Effector memory CD8-positive, alpha-beta T cell (primary cell): ENCODE data around the gene ZDHHC6.
A peak's percentile ranks its signal among the peaks of the same experiment; 100 is the strongest.
"Not testable (repeated sequence)": the region's sequence is repeated elsewhere in the genome, so short reads cannot be mapped to it uniquely, and the experiment has no call there.

Source experiments
- ATAC-seq: fragments of 150-1000 bp; cut with Tn5 transposase; replicated peaks from 2 replicates; pipeline ENCODE4 v1.10.0; 2021; ENCODE audit warnings: mild to moderate bottlenecking, moderate library complexity
- DNase-seq, 3 experiments: peaks; one replicate each; pipeline ENCODE4 v3.0.0; 2021
- H3K27ac Mint-ChIP-seq, 2 donors: one replicate each; pipeline ENCODE4 v1.8.0; 2022; ENCODE audit warnings: mild to moderate bottlenecking in 2 of 2, mixed read lengths in 2 of 2, moderate library complexity in 2 of 2
- H3K27me3 Mint-ChIP-seq, 2 donors: one replicate each; pipeline ENCODE4 v1.8.0; 2022; ENCODE audit warnings: mixed read lengths in 2 of 2
- H3K36me3 Mint-ChIP-seq: one replicate; pipeline ENCODE4 v1.8.0; 2022; ENCODE audit warnings: mild to moderate bottlenecking, moderate library complexity, mixed read lengths; ENCODE audit not compliant: insufficient read depth
- H3K4me1 Mint-ChIP-seq, 2 donors: one replicate each; pipeline ENCODE4 v1.8.0; 2022; ENCODE audit warnings: low read depth in 2 of 2, mixed read lengths in 2 of 2
- H3K4me3 Mint-ChIP-seq, 2 donors: one replicate each; pipeline ENCODE4 v1.8.0; 2022; ENCODE audit warnings: mild to moderate bottlenecking in 2 of 2, mixed read lengths in 2 of 2, moderate library complexity in 2 of 2
- H3K9me3 Mint-ChIP-seq, 2 donors: one replicate each; pipeline ENCODE4 v1.8.0; 2022; ENCODE audit warnings: mixed read lengths in 2 of 2

The ZDHHC6 gene

DNA sequence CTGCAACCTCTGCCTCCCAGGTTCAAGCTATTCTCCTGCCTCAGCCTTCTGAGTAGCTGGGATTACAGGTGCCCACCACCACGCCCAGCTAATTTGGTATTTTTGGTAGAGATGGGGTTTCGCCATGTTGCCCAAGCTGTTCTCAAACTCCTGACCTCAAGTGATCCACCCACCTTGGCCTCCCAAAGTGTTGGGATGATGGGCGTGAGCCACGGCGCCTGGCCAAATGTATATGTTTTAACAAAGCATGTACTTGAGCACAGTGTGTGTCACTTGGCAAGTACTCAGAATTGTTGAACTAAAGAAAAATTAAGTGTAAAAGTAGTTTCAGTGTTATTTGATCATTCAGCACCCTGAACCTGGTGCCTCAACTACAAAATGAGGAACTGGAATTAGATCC is 17.4 kb upstream of the ZDHHC6 start:
- ATAC-seq, H3K9me3 Mint-ChIP-seq, H3K4me3 Mint-ChIP-seq, H3K27me3 Mint-ChIP-seq, H3K27ac Mint-ChIP-seq, H3K4me1 Mint-ChIP-seq, DNase-seq: not testable (repeated sequence)
- peaks cover 21% of the 10 kb centered on the region for H3K36me3 Mint-ChIP-seq

DNA sequence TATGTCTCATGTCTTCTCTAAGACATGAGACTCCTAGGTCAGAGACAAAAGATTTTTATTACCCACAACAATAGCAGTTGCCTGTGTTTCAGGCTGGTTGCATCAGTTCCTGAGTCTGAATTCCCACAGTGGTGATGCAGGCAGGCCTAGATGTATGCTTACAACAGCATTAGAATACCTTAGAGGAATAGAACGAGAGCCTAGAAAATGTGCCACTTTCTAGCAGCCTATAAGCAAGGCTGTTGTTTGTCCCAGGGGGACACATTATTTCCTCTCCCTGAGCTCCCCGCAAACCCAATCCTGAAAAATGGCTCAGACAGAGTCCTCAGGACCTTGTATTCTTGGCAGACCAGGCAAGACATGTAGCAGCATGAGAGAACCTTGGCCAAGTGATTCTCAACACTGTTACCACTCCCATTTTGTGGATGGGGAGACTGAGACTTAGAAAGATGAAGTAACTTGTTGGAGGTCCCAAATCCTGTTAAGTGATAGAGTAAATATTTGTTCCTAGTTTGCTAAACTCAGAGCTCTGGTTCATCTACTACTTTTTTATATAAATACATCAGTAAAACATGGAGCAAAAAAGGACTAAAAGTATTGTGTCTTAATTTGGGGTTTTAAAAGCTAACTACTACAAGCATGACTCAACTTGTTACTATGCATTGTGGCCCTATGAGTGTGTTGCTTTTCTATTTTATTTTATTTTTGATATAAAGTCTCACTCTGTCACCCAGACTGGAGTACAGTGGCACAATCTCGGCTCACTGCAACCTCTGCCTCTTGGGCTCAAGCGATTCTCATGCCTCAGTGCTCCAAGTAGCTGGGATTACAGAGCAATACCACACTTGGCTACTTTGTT is 14.5 kb upstream of the ZDHHC6 start:
- DNase-seq = no peak
- H3K27ac Mint-ChIP-seq = peak overlapping the region in 1 of 2 donors; percentile 41
- ATAC-seq = no peak
- H3K9me3 Mint-ChIP-seq = no peaks in the 10 kb centered on the region
- no peaks in the 10 kb centered on the region for H3K27me3 Mint-ChIP-seq
- no peak overlapping the region for H3K4me3 Mint-ChIP-seq
- H3K4me1 Mint-ChIP-seq = peaks cover 4 to 10% of the 10 kb centered on the region in 2 donors
- H3K36me3 Mint-ChIP-seq = peaks cover 20% of the 10 kb centered on the region

DNA sequence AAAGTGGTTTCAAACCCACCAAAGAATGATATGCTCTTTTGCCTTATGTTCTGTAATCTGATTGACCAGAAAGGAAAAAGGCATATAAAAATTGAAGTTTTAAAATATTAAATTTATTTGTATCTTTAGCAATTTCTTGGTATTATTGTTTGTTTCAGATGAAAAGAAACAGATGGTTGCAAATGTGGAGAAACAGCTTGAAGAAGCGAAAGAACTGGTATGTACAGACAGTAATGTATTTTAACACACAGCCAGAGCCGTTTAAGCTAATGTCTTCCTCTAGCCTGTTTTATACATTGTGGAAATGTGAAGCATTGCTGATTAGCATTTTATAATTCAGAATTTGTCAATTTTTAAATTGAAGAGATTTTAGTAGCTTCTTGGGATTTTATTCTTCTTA is 13.7 kb upstream of the ZDHHC6 start:
- Mint-ChIP-seq H3K27me3 (no peaks in the 10 kb centered on the region), H3K27ac (no peak overlapping the region)

DNA sequence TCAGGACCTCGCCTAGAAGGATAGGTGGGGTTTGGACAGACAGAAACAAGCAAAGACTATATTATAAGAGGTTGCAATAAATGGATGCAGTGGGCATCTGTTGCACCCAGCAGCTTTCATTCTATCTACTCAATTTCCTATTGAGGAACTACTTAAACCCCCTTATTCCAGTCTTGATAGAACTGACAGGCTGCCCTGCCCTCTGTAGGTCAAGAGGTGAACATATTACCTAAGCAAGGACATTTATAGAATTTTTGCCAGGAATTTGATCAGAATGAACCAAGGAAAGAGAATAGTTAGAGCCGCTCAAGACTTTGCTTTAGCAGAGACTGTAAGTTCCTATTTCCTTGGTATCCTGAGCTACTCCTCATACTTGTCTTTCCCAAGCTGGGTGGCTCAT is 9.8 kb upstream of the ZDHHC6 start:
- no peak overlapping the region for H3K4me3 Mint-ChIP-seq
- H3K4me1 Mint-ChIP-seq = peaks cover 11 to 27% of the 10 kb centered on the region in 2 donors
- DNase-seq (no peak), ATAC-seq (no peak)
- H3K27ac Mint-ChIP-seq = no peak overlapping the region
- no peaks in the 10 kb centered on the region for H3K27me3 Mint-ChIP-seq
- H3K36me3 Mint-ChIP-seq = peaks cover 4% of the 10 kb centered on the region
- no peaks in the 10 kb centered on the region for H3K9me3 Mint-ChIP-seq

More for the DNA sequence above, 13.7 kb upstream of the ZDHHC6 start:
- Mint-ChIP-seq H3K4me3 (no peak overlapping the region), H3K4me1 (peaks cover 8 to 17% of the 10 kb centered on the region in 2 donors), H3K9me3 (no peaks in the 10 kb centered on the region), H3K36me3 (peaks cover 13% of the 10 kb centered on the region)
- ATAC-seq (no peak), DNase-seq (no peak)

DNA sequence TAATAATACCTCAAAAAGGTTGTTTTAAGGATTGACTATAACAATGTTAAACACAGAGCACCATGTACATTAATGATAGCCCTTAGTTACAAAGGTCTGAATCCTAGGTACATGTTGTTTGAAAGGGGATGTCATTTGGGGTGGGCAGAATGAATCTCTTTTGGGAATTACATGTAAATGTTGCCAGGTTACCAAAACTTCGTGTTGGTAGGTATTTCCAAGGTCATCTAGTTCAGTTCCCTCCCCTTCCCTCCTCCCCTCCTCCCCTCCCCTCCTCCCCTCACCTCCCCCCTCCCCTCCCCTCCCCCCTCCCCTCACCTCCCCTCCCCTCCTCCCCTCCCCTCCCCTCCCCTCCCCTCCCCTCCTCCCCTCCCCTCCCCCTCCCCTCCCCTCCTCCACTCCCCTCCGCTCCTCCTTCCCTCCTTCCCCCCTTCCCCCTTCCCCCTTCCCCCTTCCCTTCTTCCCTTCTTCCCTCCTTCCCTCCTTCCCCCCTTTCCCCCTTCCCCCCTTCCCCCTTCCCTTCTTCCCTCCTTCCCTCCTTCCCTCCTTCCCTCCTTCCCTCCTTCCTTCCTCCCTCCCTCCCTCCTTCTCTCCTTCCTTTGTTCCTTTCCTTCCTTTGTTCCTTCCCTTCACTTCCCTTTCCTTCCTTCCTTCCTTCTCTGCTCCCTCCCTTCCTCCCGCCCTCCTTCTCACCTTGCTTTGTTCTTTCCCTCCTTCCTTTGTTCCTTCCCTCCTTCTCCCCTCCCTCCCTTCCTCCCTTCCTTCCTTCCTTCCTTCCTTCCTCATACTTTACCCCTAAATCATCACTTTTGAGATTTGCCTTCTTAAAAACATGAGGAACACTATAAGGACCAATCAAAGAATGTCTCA is 8.4 kb upstream of the ZDHHC6 start:
- DNase-seq (no peak), ATAC-seq (no peak)
- H3K27me3 Mint-ChIP-seq = no peaks in the 10 kb centered on the region
- H3K4me3 Mint-ChIP-seq = no peak overlapping the region
- H3K27ac Mint-ChIP-seq = no peak overlapping the region
- H3K4me1 Mint-ChIP-seq = peaks cover 16 to 34% of the 10 kb centered on the region in 2 donors
- peaks cover 7% of the 10 kb centered on the region for H3K36me3 Mint-ChIP-seq
- no peaks in the 10 kb centered on the region for H3K9me3 Mint-ChIP-seq

DNA sequence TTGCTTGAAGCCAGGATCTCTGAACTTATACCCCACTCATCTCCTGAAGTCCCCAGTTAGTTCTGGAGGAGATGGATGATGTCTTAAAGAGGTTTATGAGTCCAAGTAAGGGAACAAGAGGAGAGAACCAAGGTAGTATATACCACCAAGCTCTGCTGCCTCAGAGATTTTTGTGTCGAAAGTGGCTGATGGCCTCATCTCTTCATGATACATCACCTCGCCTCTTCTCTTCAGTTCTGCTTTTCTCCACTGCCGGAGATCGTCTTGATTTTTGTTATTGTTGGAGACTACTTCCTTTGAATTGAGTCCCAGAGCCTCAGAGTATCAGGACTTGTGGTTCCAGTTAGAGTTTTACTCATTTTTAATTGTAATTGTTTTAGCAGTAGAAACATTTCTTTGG is 2.2 kb upstream of the ZDHHC6 start:
- DNase-seq = no peak
- Mint-ChIP-seq H3K27me3 (no peaks in the 10 kb centered on the region), H3K27ac (no peak overlapping the region), H3K4me1 (peaks cover 28 to 49% of the 10 kb centered on the region in 2 donors), H3K4me3 (peak overlapping the region; percentile 11 to 94), H3K9me3 (no peaks in the 10 kb centered on the region), H3K36me3 (peaks cover 39% of the 10 kb centered on the region)
- ATAC-seq = no peak

DNA sequence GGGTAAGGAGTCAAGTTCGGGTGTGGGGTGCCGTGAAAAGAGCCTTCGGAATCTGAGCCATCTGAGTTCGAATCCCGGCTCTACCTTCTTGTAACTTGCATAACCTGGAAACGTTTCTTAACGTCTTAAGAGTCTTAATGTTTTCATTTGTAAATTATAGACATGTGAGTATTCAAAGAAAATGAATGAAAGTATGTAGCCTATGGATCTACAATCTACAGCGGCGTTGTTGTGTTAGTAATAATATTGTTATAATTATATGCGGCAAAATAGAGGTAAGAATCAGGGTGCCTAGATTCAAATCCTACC is 860 bp upstream of the ZDHHC6 start:
- DNase-seq (no peak), ATAC-seq (no peak)
- Mint-ChIP-seq H3K4me1 (peaks cover 30 to 53% of the 10 kb centered on the region in 2 donors), H3K27me3 (no peaks in the 10 kb centered on the region), H3K36me3 (peaks cover 42% of the 10 kb centered on the region), H3K9me3 (no peaks in the 10 kb centered on the region), H3K4me3 (peak overlapping the region; percentile 91 to 94), H3K27ac (peak overlapping the region; percentile 96 to 97)

DNA sequence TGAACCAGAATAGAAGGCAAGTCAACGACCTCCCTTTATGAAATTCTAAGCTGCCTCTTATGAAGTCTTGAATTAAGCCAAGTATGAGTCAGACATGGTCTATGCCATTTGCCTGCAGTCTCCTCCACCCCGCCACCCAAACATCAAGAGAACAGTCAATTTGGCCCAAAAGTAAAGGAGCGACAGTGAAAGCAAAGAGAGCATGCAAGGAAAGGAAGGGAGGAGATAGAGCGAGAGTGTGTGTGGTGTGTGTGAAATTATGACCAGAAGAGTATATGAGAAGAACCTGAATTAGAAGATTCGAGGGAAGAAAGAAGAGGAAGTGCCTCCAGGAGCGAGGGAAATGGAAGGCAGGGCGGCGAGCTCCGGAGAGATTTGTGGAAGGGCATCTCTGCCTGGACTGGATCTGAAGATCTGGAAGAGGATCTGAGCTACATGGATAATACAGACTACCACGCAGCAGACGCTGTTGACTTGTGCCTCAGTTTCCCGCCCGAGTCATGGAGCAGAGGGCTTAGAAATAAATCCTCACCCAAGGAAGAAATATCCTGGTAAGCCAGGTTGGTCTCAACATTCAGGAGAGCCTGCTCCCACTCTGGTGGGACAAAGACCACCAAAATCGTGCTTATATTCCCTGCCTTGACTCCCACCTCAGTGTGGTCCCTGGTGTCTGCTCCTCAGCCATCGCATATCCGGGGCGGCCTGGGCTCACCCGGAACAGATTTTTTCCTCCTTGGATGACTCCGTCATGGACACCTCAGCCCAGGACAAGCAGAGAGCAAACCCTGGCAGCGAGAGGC is 459 bp downstream of the ZDHHC6 start:
- Mint-ChIP-seq H3K27ac (peak overlapping the region; percentile 96 to 97), H3K9me3 (no peaks in the 10 kb centered on the region), H3K4me3 (peak overlapping the region; percentile 91 to 94), H3K36me3 (peaks cover 50% of the 10 kb centered on the region), H3K27me3 (no peaks in the 10 kb centered on the region), H3K4me1 (peaks cover 33 to 62% of the 10 kb centered on the region in 2 donors)
- peak in 1 of 3 experiments; percentile 5 for DNase-seq
- ATAC-seq = no peak

DNA sequence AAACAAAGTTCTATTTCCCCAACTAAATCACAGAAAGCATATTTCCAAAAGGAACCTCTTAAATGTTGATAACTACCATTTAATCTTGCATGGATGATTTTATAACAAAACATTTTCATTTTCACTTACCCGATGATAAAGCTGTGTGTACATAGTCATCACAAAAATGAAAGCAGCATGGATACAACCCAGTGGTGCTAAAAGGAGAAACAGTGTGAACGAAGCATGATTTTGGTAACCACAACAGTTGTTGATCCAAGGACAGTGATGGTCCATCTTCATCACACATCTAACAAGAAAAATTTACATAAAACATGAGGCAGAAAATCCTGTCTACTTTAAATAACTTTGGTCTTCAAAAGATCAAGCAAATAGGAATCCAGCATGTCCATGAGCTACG is 4.7 kb downstream of the ZDHHC6 start:
- H3K27me3 Mint-ChIP-seq = no peaks in the 10 kb centered on the region
- ATAC-seq (no peak), DNase-seq (no peak)
- peak overlapping the region in 1 of 2 donors; percentile 41 for H3K27ac Mint-ChIP-seq
- peaks cover 60% of the 10 kb centered on the region for H3K36me3 Mint-ChIP-seq
- H3K4me3 Mint-ChIP-seq = no peak overlapping the region
- peaks cover 25 to 40% of the 10 kb centered on the region in 2 donors for H3K4me1 Mint-ChIP-seq
- no peaks in the 10 kb centered on the region for H3K9me3 Mint-ChIP-seq

DNA sequence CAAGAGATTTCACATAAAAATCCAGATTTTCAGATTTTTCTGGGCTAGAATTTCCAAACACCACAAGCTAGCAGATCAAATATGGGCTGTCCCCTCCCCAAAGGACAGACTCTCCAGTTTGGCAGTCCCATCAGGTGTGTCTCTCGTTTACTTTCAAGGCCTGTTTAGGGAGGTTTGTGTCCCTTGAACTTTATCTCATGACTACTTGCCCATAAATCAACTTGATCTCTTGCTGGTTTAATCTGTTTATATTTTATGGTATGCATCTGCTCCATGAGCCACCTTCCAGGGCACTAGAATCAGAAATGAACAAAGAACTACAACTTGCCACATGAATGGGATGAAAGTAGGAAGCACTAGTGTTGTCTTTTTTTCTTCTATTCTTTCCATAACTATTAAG is 5.2 kb downstream of the ZDHHC6 start:
- no peak for ATAC-seq
- peak overlapping the region in 1 of 2 donors; percentile 41 for H3K27ac Mint-ChIP-seq
- H3K36me3 Mint-ChIP-seq = peaks cover 57% of the 10 kb centered on the region
- H3K27me3 Mint-ChIP-seq = no peaks in the 10 kb centered on the region
- H3K9me3 Mint-ChIP-seq = no peaks in the 10 kb centered on the region
- no peak overlapping the region for H3K4me3 Mint-ChIP-seq
- DNase-seq = no peak
- peaks cover 24 to 40% of the 10 kb centered on the region in 2 donors for H3K4me1 Mint-ChIP-seq

DNA sequence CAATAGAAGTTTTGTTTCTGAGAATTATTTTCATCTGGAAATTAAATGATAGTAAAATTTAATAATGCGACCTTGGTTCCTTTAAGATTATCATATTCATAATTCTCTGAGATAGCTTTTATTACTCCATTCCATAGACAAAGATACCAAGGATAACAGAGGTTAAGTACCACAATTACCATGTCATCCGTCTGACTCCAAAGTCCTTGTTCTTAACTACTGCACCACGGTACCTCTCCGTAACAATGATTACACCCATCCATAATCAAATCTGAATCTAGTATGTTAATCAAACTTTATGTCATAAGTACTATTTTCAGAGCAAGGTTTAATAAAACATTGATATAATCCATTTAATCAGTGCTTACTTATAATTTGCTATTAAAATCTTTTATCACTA is 8.4 kb downstream of the ZDHHC6 start:
- no peak overlapping the region for H3K4me3 Mint-ChIP-seq
- no peak for DNase-seq
- H3K9me3 Mint-ChIP-seq = no peaks in the 10 kb centered on the region
- ATAC-seq = no peak
- peaks cover 54% of the 10 kb centered on the region for H3K36me3 Mint-ChIP-seq
- no peak overlapping the region for H3K27ac Mint-ChIP-seq
- H3K4me1 Mint-ChIP-seq = peaks cover 7 to 26% of the 10 kb centered on the region in 2 donors
- no peaks in the 10 kb centered on the region for H3K27me3 Mint-ChIP-seq

DNA sequence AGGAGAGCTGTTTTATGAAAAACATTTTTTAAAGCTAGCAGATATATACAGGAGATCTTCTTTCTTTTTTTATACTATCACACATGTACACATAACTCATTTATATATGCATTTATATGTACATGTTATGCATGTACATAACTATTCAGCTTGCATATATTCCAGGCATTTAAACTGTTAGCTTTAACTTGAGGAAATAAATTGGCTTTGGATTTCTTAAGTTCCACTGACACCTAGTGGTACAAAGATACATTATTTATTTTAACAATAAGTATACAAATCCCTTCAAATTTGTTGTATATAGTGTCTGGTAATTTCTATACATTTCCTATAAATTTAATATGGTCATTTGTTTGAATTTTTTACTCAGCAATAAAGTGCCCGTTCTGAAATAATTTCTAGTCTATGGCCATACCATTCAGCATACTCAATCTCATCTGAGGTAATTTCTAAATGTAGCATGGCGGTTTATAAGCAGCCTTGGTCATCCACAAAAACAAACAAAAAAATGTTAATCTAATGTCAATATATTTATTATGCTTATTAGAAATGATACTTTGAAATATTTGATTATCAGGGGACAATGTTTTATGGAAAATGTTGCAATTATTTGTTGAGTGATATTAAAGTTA is 11.6 kb downstream of the ZDHHC6 start:
- H3K27me3 Mint-ChIP-seq = no peaks in the 10 kb centered on the region
- H3K36me3 Mint-ChIP-seq = peaks cover 63% of the 10 kb centered on the region

DNA sequence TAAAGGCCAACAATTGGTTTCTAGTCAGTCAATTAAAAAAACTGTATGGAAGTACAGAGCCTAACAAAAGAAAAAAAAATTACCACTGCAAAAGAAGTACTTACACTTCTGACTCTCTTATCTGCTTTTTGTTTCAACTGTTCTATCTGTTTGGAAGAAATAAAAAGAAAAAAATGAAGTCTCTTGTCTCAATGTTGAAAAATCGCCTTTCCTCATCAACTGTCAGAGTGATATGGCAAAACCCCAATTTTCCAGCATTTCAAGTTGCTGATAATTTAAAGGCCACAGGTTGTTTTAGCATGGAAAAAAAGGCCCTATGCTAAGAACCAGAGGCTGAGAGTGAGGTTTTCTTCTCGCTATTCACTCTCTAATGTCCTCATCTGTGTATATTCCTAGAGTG is 13.6 kb downstream of the ZDHHC6 start:
- H3K9me3 Mint-ChIP-seq = no peaks in the 10 kb centered on the region
- no peak for ATAC-seq
- H3K4me1 Mint-ChIP-seq = peaks cover 1 to 16% of the 10 kb centered on the region in 2 donors
- no peaks in the 10 kb centered on the region for H3K27me3 Mint-ChIP-seq
- no peak overlapping the region for H3K4me3 Mint-ChIP-seq
- H3K36me3 Mint-ChIP-seq = peaks cover 63% of the 10 kb centered on the region
- DNase-seq = no peak
- peak overlapping the region in 1 of 2 donors; percentile 42 for H3K27ac Mint-ChIP-seq

More for the DNA sequence above, 11.6 kb downstream of the ZDHHC6 start:
- Mint-ChIP-seq H3K4me1 (peaks cover 1 to 10% of the 10 kb centered on the region in 2 donors), H3K4me3 (no peak overlapping the region), H3K27ac (peak overlapping the region in 1 of 2 donors; percentile 72), H3K9me3 (no peaks in the 10 kb centered on the region)
- DNase-seq (no peak), ATAC-seq (no peak)
